Measurements from ENCODE around the gene MS4A1.

Gene MS4A1

GRCh38 chr11:60455531-60456042 is at the start of gene MS4A1:
Gene MS4A1 (plus strand): TSS chr11:60455847. CDS start chr11:60462375, 6,528 bp downstream.
- no peak for TF ChIP-seq GATA2 (IDR thresholded peaks at IDR 0.05; ENCODE audit: low read depth, low read length)
- TF ChIP-seq GATA3 (IDR thresholded peaks at IDR 0.05; ENCODE audit: low read depth, low read length) = no peak

GRCh38 chr11:60420015-60420414 is 35.6 kb upstream of the MS4A1 start:
- no peak for TF ChIP-seq GATA3 (IDR thresholded peaks at IDR 0.05; ENCODE audit: low read depth, low read length)
- TF ChIP-seq GATA2 (IDR thresholded peaks at IDR 0.05; ENCODE audit: low read depth, low read length) = no peak

DNA sequence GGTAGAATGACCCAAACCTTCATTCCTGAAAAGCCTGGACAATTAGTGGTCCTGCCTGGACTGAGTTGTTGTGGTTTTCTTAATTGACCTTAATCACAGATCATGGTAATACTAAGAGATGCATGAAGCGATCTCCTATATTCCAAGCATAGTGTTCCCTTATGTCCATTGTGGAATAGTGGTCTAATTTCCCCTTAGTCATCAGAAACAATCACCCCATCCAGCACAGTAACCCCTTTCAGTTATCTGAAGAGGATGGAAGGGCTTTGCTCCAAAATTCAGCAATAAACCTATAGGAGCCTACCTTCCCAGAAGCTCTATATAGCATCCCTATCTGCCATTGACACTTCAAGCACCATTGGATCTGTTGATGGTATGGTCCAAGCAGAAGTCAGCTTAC is 33.0 kb upstream of the MS4A1 start:
- TF ChIP-seq GATA2 (IDR thresholded peaks at IDR 0.05; ENCODE audit: low read depth, low read length) (no peak), GATA3 (IDR thresholded peaks at IDR 0.05; ENCODE audit: low read depth, low read length) (no peak)

GRCh38 chr11:60428517-60428916 is 27.1 kb upstream of the MS4A1 start:
- TF ChIP-seq GATA2 (IDR thresholded peaks at IDR 0.05; ENCODE audit: low read depth, low read length) (no peak), GATA3 (IDR thresholded peaks at IDR 0.05; ENCODE audit: low read depth, low read length) (no peak)

GRCh38 chr11:60429272-60429671 is 26.4 kb upstream of the MS4A1 start, which contains the start of gene MS4A5:
Gene MS4A5 (plus strand): TSS chr11:60429572. CDS start chr11:60429675, 103 bp downstream.
- TF ChIP-seq GATA3 (IDR thresholded peaks at IDR 0.05; ENCODE audit: low read depth, low read length) (no peak), GATA2 (IDR thresholded peaks at IDR 0.05; ENCODE audit: low read depth, low read length) (no peak)

- TF ChIP-seq GATA3 (IDR thresholded peaks at IDR 0.05; ENCODE audit: low read depth, low read length) (no peak), GATA2 (IDR thresholded peaks at IDR 0.05; ENCODE audit: low read depth, low read length) (no peak)
These were observed 24.4 kb upstream of the MS4A1 start for GRCh38 chr11:60431251-60431650.

- TF ChIP-seq GATA2 (IDR thresholded peaks at IDR 0.05; ENCODE audit: low read depth, low read length) = no peak
- no peak for TF ChIP-seq GATA3 (IDR thresholded peaks at IDR 0.05; ENCODE audit: low read depth, low read length)
These were observed 22.2 kb upstream of the MS4A1 start for GRCh38 chr11:60433401-60433800.

DNA sequence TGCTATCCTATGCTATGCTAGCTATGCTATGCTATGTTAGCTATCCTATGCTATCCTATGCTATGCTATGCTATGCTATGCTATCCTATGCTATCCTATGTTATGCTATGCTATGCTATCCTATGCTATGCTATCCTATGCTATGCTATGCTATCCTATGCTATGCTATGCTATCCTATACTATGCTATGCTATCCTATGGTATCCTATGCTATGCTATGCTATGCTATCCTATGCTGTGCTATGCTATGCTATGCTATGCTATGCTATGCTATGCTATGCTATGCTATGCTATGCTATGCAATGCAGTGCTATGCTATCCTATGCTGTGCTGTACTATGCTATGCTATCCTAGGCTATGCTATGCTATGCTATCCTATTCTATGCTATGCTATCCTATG is 8.6 kb upstream of the MS4A1 start:
- no peak for TF ChIP-seq GATA2 (IDR thresholded peaks at IDR 0.05; ENCODE audit: low read depth, low read length)
- TF ChIP-seq GATA3 (IDR thresholded peaks at IDR 0.05; ENCODE audit: low read depth, low read length) = no peak

GRCh38 chr11:60447846-60448245 is 7.8 kb upstream of the MS4A1 start:
- no peak for TF ChIP-seq GATA3 (IDR thresholded peaks at IDR 0.05; ENCODE audit: low read depth, low read length)
- no peak for TF ChIP-seq GATA2 (IDR thresholded peaks at IDR 0.05; ENCODE audit: low read depth, low read length)

- TF ChIP-seq GATA3 (IDR thresholded peaks at IDR 0.05; ENCODE audit: low read depth, low read length) = no peak
- no peak for TF ChIP-seq GATA2 (IDR thresholded peaks at IDR 0.05; ENCODE audit: low read depth, low read length)
These were observed 1.4 kb upstream of the MS4A1 start for GRCh38 chr11:60454212-60454611.

- TF ChIP-seq GATA2 (IDR thresholded peaks at IDR 0.05; ENCODE audit: low read depth, low read length) (no peak), GATA3 (IDR thresholded peaks at IDR 0.05; ENCODE audit: low read depth, low read length) (no peak)
These were observed 1.9 kb downstream of the MS4A1 start for GRCh38 chr11:60457576-60457975.

DNA sequence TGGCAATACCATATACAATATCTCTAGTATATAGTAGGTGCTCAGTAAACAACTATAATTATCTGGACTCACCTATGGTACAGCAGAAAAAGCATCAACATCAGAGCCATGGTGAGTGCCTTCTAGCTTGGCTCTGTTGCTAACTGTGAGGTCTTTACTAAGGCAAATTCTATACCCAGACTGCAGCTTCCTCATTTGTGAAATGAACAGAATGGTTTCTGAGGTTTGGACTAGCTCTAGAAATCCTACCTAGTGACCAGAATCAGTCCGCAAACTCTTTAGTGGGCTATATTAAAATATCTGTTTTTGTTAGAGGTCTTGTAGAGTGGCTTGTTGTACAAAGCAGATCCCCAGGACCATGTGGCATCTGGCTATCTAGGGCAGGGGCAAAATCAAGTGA is 3.7 kb downstream of the MS4A1 start:
- no peak for TF ChIP-seq GATA2 (IDR thresholded peaks at IDR 0.05; ENCODE audit: low read depth, low read length)
- TF ChIP-seq GATA3 (IDR thresholded peaks at IDR 0.05; ENCODE audit: low read depth, low read length) = no peak

DNA sequence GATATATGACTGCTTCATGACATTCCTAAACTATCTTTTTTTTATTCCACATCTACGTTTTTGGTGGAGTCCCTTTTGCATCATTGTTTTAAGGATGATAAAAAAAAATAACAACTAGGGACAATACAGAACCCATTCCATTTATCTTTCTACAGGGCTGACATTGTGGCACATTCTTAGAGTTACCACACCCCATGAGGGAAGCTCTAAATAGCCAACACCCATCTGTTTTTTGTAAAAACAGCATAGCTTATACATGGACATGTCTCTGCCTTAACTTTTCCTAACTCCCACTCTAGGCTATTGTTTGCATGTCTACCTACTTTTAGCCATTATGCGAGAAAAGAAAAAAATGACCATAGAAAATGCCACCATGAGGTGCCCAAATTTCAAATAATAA is 13.2 kb downstream of the MS4A1 start:
- TF ChIP-seq GATA2 (IDR thresholded peaks at IDR 0.05; ENCODE audit: low read depth, low read length) (no peak), GATA3 (IDR thresholded peaks at IDR 0.05; ENCODE audit: low read depth, low read length) (no peak)

DNA sequence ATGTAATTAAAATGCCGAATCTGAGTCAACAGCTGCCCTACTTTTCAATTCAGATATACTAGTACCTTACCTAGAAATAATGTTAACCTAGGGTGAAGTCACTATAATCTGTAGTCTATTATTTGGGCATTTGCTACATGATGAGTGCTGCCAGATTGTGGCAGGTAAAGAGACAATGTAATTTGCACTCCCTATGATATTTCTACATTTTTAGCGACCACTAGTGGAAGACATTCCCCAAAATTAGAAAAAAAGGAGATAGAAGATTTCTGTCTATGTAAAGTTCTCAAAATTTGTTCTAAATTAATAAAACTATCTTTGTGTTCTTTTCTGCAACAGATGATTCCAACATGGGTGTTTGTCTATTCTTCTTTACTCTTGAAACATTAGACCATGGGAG is 14.1 kb downstream of the MS4A1 start:
- TF ChIP-seq GATA2 (IDR thresholded peaks at IDR 0.05; ENCODE audit: low read depth, low read length) (no peak), GATA3 (IDR thresholded peaks at IDR 0.05; ENCODE audit: low read depth, low read length) (no peak)

- TF ChIP-seq GATA3 (IDR thresholded peaks at IDR 0.05; ENCODE audit: low read depth, low read length) = no peak
- TF ChIP-seq GATA2 (IDR thresholded peaks at IDR 0.05; ENCODE audit: low read depth, low read length) = no peak
These were observed 21.4 kb downstream of the MS4A1 start for GRCh38 chr11:60477035-60477445.

- no peak for TF ChIP-seq GATA2 (IDR thresholded peaks at IDR 0.05; ENCODE audit: low read depth, low read length)
- no peak for TF ChIP-seq GATA3 (IDR thresholded peaks at IDR 0.05; ENCODE audit: low read depth, low read length)
These were observed 26.7 kb downstream of the MS4A1 start for GRCh38 chr11:60482361-60482760.

Data from SH-SY5Y (cell line).